Common myeloid progenitor, CD34-positive (primary cell): ENCODE data around the gene ANKRD61.

Source experiments
- CTCF ChIA-PET: fragments of 350-600 bp; sonication (Branson Sonifier 250); formaldehyde crosslinking; loops from one replicate; lab custom pipeline; 2021; ENCODE audit warnings: antibody characterized with exemption; lab: Charles Lee
- POLR2A ChIA-PET: fragments of 350-600 bp; sonication (Branson Sonifier 250); formaldehyde crosslinking; loops from one replicate; lab custom pipeline; 2021; ENCODE audit warnings: antibody characterized with exemption; lab: Charles Lee
- DNase-seq, 3 donors: peaks; one replicate each; pipeline versions ENCODE4 v3.0.0 to v3.0.0-alpha.2; 2013
- H3K27ac ChIP-seq, 2 experiments: 1 replicate in 1 of 2; 2 replicates in 1 of 2; pipeline ENCODE4 v1.7.0; 2013; ENCODE audit warnings: inconsistent platforms in 2 of 2, low read length in 2 of 2, mild to moderate bottlenecking in 2 of 2, low read depth in 1 of 2, moderate library complexity in 1 of 2; ENCODE audit not compliant: severe bottlenecking in 2 of 2, insufficient read depth in 1 of 2, poor library complexity in 1 of 2
- H3K27me3 ChIP-seq, 5 experiments: replicated peaks in 2 of 5; 1 replicate in 3 of 5; 2 replicates in 2 of 5; pipeline versions ENCODE4 v1.6.1 to v1.7.0; 2013; ENCODE audit warnings: low read length in 4 of 5, mild to moderate bottlenecking in 2 of 5, moderate library complexity in 2 of 5, inconsistent platforms in 1 of 5; ENCODE audit not compliant: insufficient read depth in 5 of 5, control insufficient read depth in 4 of 5
- H3K36me3 ChIP-seq, 4 experiments: 1 replicate in 2 of 4; 2 replicates in 2 of 4; pipeline versions ENCODE4 v1.6.1 to v1.7.0; 2013; ENCODE audit warnings: low read length in 3 of 4, control low read depth in 1 of 4, mild to moderate bottlenecking in 1 of 4; ENCODE audit not compliant: control insufficient read depth in 4 of 4, insufficient read depth in 4 of 4
- H3K4me1 ChIP-seq, 4 experiments: 1 replicate in 3 of 4; 2 replicates in 1 of 4; pipeline versions ENCODE4 v1.6.1 to v1.7.1; 2013; ENCODE audit warnings: low read length in 3 of 4, mild to moderate bottlenecking in 3 of 4, control low read depth in 1 of 4, inconsistent platforms in 1 of 4, moderate library complexity in 1 of 4; ENCODE audit not compliant: control insufficient read depth in 4 of 4, insufficient read depth in 4 of 4; ENCODE audit errors: control extremely low read depth in 1 of 4
- H3K4me3 ChIP-seq, 7 experiments: 1 replicate in 4 of 7; 2 replicates in 3 of 7; pipeline versions ENCODE4 v1.5.1 to v1.7.0; 2013; ENCODE audit warnings: mild to moderate bottlenecking in 7 of 7, low read length in 6 of 7, moderate library complexity in 6 of 7, inconsistent platforms in 2 of 7, low read depth in 2 of 7, control low read depth in 1 of 7; ENCODE audit not compliant: insufficient read depth in 4 of 7, control insufficient read depth in 1 of 7; ENCODE audit errors: extremely low read depth in 1 of 7
- H3K9me3 ChIP-seq, 5 experiments: 1 replicate in 4 of 5; 2 replicates in 1 of 5; pipeline versions ENCODE4 v1.6.1 to v1.7.1; 2013; ENCODE audit warnings: low read length in 4 of 5, mild to moderate bottlenecking in 2 of 5, inconsistent platforms in 1 of 5, low read depth in 1 of 5, moderate library complexity in 1 of 5; ENCODE audit not compliant: control insufficient read depth in 4 of 5, insufficient read depth in 2 of 5; ENCODE audit errors: control extremely low read depth in 1 of 5
- WGBS: methylation state at CpG from one replicate; pipeline ENCODE4 v1.1.5; 2013; ENCODE audit not compliant: insufficient coverage; 5-methylcytosine and 5-hydroxymethylcytosine counted together

Gene ANKRD61

GRCh38 chr7:6022707-6023106 is 8.5 kb upstream of the ANKRD61 start:
- no peak overlapping the region for H3K27ac ChIP-seq
- WGBS, result 89% methylated on average over 1 of the region's 3 CpGs
- CTCF ChIA-PET, result no interaction called here

DNA sequence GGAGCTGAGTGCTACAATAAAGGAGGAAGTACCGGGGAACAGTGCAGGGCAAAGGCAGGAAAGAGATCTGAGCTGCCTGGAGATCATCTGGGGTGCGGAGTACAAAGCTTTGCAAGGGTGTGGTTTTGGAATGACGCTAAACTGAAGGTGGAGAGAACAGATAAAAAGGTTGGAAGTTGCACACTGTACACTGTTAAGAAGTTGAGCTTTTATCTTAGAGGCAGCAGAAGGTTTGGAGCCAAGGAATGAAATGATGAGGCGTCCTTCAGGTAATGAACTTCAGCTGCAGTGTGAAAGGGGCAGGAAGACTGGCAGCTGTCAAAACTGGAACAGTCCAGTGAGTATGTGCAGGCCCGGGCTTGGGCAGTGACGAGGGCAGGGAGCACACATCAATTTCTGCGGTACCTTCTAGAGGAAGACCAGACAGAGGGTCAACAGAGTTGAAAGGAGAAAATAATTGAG is 7.2 kb upstream of the ANKRD61 start:
- peaks cover 7 to 28% (median 19%) of the 10 kb centered on the region in 4 experiments for H3K4me1 ChIP-seq
- H3K36me3 ChIP-seq, result peaks cover 21 to 89% (median 52%) of the 10 kb centered on the region in 4 experiments
- 54% methylated on average over 7 of the region's 7 CpGs for WGBS
- ChIA-PET POLR2A (no interaction called here), CTCF (interaction anchor here (1.2 to 1.7 kb wide), 4 partner anchors 9 to 110 kb away, joined by 4 to 7 read pairs (median 4); no protein-coding TSS in a partner anchor)
- H3K4me3 ChIP-seq, result no peak overlapping the region
- peak overlapping the region in 1 of 2 experiments; percentile 65 for H3K27ac ChIP-seq
- DNase-seq, result peak; percentile 65 to 85 (median 73)
- no peaks in the 10 kb centered on the region for H3K9me3 ChIP-seq
- no peaks in the 10 kb centered on the region for H3K27me3 ChIP-seq

More at GRCh38 chr7:6022707-6023106, 8.5 kb upstream of the ANKRD61 start:
- Histone ChIP-seq H3K9me3 (no peaks in the 10 kb centered on the region), H3K27me3 (no peaks in the 10 kb centered on the region), H3K4me3 (no peak overlapping the region), H3K4me1 (peaks cover 7 to 28% (median 19%) of the 10 kb centered on the region in 4 experiments), H3K36me3 (peaks cover 16 to 85% (median 51%) of the 10 kb centered on the region in 4 experiments)
- DNase-seq, result no peak
- POLR2A ChIA-PET, result no interaction called here

- H3K9me3 ChIP-seq, result no peaks in the 10 kb centered on the region
- no peaks in the 10 kb centered on the region for H3K27me3 ChIP-seq
- ChIA-PET POLR2A (no interaction called here), CTCF (interaction anchor here (0.6 to 3.3 kb wide), 8 partner anchors 9 to 297 kb away, joined by 3 to 18 read pairs (median 4); no protein-coding TSS in a partner anchor)
- WGBS, result 55% methylated on average over 20 of the region's 22 CpGs
- H3K36me3 ChIP-seq, result peaks cover 14 to 85% (median 51%) of the 10 kb centered on the region in 4 experiments
- DNase-seq, result peak; percentile 67 to 90 (median 88)
- H3K27ac ChIP-seq, result peak overlapping the region; percentile 13 to 81
- peaks cover 7 to 28% (median 19%) of the 10 kb centered on the region in 4 experiments for H3K4me1 ChIP-seq
- peak overlapping the region in 5 of 7 experiments; percentile 6 to 59 (median 47) for H3K4me3 ChIP-seq
Observed at GRCh38 chr7:6026011-6026819, 5.0 kb upstream of the ANKRD61 start.

DNA sequence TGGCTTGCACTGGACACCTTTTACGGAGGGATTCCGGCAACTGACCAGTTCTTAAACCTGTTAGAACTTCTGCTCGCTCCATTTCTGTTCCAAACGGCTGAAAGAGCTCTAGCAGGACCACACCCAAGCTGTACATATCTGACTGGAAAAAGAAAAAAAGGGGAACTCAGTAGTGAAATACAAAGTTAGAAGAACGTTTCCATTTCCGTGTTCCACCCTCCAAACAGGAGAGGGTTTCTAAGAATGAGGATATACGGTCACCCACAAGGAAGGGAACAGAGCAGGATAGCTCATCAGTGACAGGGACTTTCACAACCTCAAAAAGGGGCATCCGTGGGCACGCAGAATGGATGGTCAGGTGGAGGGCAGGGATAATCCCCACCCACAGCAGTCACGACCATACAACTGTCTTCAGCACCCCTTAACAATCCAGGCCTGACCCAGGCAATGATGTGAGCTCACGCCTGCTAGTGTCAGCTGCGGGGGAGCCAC is 4.3 kb upstream of the ANKRD61 start:
- Histone ChIP-seq H3K27me3 (no peaks in the 10 kb centered on the region), H3K9me3 (no peaks in the 10 kb centered on the region), H3K4me3 (peak overlapping the region in 5 of 7 experiments; percentile 6 to 59 (median 47)), H3K27ac (peak overlapping the region; percentile 13 to 81), H3K36me3 (peaks cover 13 to 84% (median 52%) of the 10 kb centered on the region in 4 experiments), H3K4me1 (peaks cover 7 to 28% (median 19%) of the 10 kb centered on the region in 4 experiments)
- POLR2A ChIA-PET, result no interaction called here
- WGBS, result 49% methylated on average over 8 of the region's 12 CpGs
- CTCF ChIA-PET, result interaction anchor here (0.8 to 3.3 kb wide), 6 partner anchors 8 to 113 kb away, joined by 3 to 18 read pairs (median 6); no protein-coding TSS in a partner anchor
- DNase-seq, result peak in 2 of 3 donors; percentile 47 to 61

GRCh38 chr7:6027806-6028365 is 3.3 kb upstream of the ANKRD61 start:
- DNase-seq, result no peak
- POLR2A ChIA-PET, result no interaction called here
- no peaks in the 10 kb centered on the region for H3K27me3 ChIP-seq
- no peak overlapping the region for H3K4me3 ChIP-seq
- no peaks in the 10 kb centered on the region for H3K9me3 ChIP-seq
- WGBS, result 100% methylated on average over 1 of the region's 1 CpG
- CTCF ChIA-PET, result interaction anchor here (1.8 to 3.3 kb wide), 3 partner anchors 7 to 112 kb away, joined by 5 to 18 read pairs (median 7); no protein-coding TSS in a partner anchor
- peaks cover 11 to 81% (median 46%) of the 10 kb centered on the region in 4 experiments for H3K36me3 ChIP-seq
- peaks cover 7 to 28% (median 19%) of the 10 kb centered on the region in 4 experiments for H3K4me1 ChIP-seq
- peak overlapping the region in 1 of 2 experiments; percentile 81 for H3K27ac ChIP-seq

DNA sequence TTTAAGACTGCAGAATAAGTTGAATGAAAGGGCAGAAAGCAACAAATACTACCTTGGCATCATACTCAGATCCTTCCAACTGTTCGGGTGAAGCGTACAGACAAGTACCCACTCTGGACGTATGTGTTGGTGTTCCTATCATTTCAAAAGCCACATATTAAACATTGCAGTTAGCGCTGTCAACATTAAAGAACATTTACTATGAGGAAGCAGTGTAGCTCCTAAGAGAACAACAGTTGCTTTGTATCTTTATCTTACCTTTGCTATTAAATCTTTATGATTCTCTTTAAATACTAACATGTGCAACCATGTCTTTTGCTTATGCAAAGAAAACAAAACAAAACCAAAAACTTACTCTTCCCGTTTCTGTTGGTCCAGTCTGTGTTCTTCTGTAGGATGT is 2.6 kb upstream of the ANKRD61 start:
- peaks cover 7 to 28% (median 19%) of the 10 kb centered on the region in 4 experiments for H3K4me1 ChIP-seq
- no peaks in the 10 kb centered on the region for H3K27me3 ChIP-seq
- ChIA-PET POLR2A (no interaction called here), CTCF (no interaction called here)
- H3K27ac ChIP-seq, result no peak overlapping the region
- H3K4me3 ChIP-seq, result no peak overlapping the region
- peaks cover 9 to 79% (median 42%) of the 10 kb centered on the region in 4 experiments for H3K36me3 ChIP-seq
- WGBS, result 100% methylated on average over 1 of the region's 5 CpGs
- no peaks in the 10 kb centered on the region for H3K9me3 ChIP-seq
- no peak for DNase-seq
